Esophagus squamous epithelium (tissue), 4 donors: Measurements from ENCODE around the gene CCNL1.

Source experiments
- POLR2A ChIP-seq, 4 donors: fragments of 450-650 bp; IDR thresholded peaks; one replicate each; pipeline ENCODE4 v1.6.1; 2017; ENCODE audit warnings: antibody characterized with exemption in 4 of 4, mild to moderate bottlenecking in 4 of 4, moderate library complexity in 3 of 4
- TF ChIP-seq, protein P1 (sequence below), 6 experiments: fragments of 450-650 bp in 4 of 6; fragments of 200-600 bp in 2 of 6; sonication (generic) in 2 of 6; IDR thresholded peaks; one replicate each; pipeline ENCODE4 v1.5.1; 2016 to 2019; ENCODE audit warnings: antibody characterized with exemption in 6 of 6, mild to moderate bottlenecking in 4 of 6, moderate library complexity in 4 of 6

DNA sequence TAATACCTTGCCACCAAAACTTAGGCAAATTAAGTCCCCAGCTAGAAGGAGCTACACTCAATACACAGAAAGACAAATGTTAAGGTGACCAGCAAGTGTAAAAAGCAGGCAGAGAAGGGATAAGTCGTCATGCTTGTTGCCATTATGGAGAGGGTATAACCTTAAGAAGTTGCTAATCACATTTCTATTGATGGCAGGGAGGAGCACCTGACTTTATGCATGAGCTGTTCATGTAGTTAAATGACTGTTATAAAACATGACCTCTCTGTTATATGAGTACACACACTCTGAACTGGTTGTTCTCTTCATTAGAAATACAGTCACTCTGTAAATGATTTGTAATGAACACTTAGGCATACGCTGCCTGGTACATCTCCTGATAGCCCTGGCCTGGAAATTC, 6.6 kb upstream of the CCNL1 start:
- TF ChIP-seq, protein P1, sequence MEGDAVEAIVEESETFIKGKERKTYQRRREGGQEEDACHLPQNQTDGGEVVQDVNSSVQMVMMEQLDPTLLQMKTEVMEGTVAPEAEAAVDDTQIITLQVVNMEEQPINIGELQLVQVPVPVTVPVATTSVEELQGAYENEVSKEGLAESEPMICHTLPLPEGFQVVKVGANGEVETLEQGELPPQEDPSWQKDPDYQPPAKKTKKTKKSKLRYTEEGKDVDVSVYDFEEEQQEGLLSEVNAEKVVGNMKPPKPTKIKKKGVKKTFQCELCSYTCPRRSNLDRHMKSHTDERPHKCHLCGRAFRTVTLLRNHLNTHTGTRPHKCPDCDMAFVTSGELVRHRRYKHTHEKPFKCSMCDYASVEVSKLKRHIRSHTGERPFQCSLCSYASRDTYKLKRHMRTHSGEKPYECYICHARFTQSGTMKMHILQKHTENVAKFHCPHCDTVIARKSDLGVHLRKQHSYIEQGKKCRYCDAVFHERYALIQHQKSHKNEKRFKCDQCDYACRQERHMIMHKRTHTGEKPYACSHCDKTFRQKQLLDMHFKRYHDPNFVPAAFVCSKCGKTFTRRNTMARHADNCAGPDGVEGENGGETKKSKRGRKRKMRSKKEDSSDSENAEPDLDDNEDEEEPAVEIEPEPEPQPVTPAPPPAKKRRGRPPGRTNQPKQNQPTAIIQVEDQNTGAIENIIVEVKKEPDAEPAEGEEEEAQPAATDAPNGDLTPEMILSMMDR (IDR thresholded peaks at IDR 0.05), result no peak
- no peak for TF ChIP-seq POLR2A (IDR thresholded peaks at IDR 0.05)
